Activated gamma-delta T cell (primary cell): ENCODE results near the gene TMC4.
A peak's percentile ranks its signal among the peaks of the same experiment; 100 is the strongest.
"Not testable (repeated sequence)": the region's sequence is repeated elsewhere in the genome, so short reads cannot be mapped to it uniquely, and the experiment has no call there.

Source experiments
- DNase-seq: peaks from one replicate; lab custom pipeline; 2025; lab: John Stamatoyannopoulos, UW

Gene TMC4

DNA sequence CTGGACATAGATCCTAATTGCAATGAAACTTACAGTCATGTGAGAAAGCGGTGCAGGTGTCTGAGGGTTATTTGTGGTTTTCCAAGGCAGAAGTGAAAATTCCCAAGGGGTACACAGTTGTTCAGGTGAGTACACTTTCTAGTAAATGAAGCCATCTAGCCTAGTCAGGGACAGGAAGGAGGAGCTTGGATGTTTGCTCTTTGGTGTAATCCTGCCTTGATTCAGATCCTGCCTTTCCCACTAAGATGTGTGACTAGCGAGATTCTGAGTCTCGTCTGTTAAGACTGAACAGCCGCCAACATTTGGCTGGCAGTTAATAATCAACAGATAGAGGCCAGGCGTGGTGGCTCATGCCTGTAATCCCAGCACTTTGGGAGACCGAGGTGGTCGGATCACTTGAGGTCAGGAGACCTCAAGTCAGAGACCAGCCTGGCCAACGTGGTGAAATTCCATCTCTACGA is 30.2 kb upstream of the TMC4 start:
- no peak for DNase-seq

DNA sequence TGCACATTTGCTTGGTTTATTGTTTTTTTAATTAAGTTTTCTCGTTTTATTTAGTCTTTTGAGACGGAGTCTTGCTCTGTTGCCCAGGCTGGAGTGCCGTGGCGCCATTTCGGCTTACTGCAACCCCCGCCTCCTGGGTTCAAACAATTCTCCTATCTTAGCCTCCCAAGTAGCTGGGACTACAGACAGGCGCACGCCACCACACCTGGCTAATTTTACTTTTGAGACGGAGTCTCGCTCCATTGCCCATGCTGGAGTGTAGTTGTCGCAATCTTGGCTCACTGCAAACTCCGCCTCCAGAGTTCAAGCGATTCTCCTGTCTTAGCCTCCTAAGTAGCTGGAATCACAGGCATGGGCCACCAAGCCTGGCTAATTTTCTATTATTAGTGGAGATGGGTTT is 29.0 kb upstream of the TMC4 start:
- no peak for DNase-seq

DNA sequence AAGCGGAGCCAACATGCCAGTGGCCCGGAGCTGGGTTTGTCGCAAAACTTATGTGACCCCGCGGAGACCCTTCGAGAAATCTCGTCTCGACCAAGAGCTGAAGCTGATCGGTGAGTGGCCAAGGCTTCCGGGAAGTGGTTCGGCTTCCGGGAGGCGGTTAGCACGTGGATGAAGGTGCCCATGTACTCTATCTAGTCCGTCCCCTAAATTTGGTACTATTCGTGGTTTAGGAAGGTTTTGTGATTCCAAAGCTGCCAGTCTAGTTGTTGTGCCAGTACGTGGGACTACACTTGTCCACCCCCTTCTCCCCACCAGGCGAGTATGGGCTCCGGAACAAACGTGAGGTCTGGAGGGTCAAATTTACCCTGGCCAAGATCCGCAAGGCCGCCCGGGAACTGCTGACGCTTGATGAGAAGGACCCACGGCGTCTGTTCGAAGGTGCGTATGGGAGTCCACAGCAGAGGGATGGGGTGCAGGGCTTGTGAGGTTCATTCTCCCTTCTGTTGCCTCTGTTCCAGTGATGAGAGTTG is 28.3 kb upstream of the TMC4 start:
- DNase-seq: no peak

DNA sequence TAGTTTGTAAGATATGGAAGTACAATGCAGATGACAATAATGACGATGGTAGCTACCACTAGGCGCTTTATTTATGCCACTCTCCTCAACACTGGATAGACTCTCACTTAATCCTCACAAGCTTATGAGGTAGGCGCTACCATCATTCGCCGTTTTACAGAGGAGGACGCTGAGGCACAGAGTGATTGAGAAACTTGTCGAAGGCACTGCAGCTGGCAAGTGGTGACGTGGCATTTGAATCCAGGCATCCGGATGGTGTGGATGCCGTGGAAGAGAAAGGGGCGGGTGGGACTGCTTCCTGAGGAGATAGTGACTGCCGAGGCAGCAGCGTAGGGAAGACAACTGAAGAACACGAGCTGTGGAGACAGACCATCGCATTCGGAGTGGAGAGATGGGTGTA is 26.4 kb upstream of the TMC4 start:
- DNase-seq: no peak

DNA sequence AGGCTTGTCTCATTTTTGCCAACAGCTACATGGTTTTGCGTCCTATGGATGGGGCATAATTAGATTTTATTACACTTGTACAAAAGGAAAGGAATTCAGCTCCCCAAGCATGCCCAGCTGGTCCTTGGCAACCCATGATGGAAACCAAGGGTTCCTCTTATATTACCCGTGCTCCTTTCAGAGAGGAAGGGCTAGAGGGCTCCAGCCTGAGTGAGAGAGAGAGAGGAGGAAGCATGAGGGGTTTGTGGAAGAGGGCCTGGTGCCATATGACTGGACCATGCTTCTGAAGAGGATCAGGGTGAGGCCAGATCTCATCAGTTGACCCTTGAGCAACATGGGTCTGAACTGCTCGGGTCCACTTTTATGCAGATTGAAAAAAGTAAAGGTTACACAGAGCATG is 24.2 kb upstream of the TMC4 start:
- DNase-seq: no peak

DNA sequence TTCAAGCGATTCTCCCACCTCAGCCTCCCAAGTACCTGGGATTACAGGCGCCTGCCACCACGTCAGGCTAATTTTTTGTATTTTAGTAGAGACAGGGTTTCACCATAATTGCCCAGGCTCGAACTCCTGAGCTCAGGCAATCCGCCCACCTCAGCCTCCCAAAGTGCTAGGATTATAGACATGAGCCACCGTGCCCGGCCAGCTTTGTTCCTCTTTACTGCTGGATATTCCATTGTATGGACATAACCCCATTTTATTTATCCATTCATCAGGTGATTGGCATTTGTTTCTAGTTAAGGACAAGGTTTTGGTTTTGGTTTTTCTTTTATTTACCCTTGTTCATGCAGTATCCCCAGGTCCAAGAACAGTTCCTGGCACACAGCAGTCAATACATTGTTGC is 23.6 kb upstream of the TMC4 start:
- no peak for DNase-seq

DNA sequence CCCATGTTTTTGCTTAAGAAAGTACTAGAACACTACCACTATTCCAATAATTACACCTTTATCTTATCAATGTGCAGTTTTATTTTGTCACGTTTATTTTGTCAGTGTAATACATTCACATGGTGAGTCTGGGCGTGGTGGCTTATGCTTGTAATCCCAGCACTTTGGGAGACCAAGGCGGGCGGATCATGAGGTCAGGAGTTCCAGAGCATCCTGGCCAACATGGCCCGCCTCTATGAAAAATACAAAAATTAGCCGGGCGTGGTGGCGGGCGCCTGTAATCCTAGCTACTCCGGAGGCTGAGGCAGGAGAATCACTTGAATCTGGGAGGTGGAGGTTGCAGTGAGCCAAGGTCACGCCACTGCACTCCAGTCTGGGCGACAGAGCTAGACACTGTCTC is 21.5 kb upstream of the TMC4 start:
- DNase-seq: not testable (repeated sequence)

DNA sequence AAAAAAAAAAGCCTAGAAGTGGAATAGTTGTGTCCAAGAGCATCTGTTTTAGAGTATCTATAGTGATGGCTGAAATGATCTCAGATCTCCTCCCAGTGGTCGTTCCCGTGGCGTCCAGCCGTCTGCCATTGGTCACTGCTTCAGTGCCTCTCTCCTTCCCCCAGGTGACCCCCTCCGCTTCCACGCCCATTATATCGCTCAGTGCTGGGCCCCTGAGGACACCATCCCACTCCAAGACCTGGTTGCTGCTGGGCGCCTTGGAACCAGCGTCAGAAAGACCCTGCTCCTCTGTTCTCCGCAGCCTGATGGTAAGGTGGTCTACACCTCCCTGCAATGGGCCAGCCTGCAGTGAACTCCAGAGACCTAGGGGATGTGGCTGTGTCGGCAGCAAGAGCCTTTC is 20.1 kb upstream of the TMC4 start:
- DNase-seq: no peak

DNA sequence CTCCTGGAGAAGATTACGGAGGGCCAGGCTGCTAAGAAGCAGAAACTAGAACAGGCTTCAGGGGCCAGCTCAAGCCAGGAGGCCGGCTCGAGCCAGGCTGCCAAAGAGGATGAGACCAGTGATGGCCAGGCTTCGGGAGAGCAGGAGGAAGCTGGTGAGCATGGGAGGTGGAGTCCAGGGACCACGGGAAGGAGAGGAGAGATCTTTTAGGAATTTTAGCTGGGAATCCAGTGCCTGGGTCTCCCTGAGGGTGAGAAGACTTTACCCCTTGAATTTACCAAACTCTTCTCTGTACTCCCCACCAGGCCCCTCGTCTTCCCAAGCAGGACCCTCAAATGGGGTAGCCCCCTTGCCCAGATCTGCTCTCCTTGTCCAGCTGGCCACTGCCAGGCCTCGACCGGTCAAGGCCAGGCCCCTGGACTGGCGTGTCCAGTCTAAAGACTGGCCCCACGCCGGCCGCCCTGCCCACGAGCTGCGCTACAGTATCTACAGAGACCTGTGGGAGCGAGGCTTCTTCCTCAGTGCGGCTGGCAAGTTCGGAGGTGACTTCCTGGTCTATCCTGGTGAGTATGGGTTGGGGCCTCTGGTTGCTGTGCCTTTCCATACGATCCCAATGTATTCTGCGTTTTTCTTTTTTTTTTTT is 19.0 kb upstream of the TMC4 start:
- no peak for DNase-seq

DNA sequence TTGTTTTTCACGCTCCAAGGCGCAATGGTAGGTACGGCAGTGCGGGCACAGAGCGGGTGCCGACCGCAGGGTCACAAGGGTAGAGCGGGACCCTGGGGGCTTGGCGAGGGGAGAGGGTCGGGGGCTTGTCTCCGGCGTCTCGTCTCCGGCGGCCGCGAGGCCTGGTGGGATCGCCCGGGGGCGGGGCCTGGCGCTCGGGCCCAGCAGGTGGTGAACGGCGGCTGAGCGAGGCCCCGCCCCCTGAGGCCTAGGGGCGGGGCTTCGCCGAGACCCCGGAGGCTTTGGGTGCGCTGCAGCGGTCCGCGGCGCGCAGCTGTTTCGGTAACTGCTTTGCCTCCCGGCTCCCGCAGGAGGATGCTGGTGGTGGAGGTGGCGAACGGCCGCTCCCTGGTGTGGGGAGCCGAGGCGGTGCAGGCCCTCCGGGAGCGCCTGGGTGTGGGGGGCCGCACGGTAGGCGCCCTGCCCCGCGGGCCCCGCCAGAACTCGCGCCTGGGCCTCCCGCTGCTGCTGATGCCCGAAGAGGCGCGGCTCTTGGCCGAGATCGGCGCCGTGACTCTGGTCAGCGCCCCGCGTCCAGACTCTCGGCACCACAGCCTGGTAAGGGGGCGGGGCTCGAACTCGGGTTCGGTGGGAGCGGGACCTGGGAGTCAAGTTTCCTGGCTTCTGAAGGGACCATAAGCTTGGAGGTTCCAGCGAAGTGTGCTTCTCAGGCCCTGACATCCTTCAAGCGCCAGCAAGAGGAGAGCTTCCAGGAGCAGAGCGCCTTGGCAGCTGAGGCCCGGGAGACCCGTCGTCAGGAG is 18.3 kb upstream of the TMC4 start, which contains the start of gene TSEN34:
Gene TSEN34 (plus strand): TSS at position 298 of the 800 bp plus-strand sequence. CDS start 57 bp downstream, at position 355.
- DNase-seq: peak; percentile 87

DNA sequence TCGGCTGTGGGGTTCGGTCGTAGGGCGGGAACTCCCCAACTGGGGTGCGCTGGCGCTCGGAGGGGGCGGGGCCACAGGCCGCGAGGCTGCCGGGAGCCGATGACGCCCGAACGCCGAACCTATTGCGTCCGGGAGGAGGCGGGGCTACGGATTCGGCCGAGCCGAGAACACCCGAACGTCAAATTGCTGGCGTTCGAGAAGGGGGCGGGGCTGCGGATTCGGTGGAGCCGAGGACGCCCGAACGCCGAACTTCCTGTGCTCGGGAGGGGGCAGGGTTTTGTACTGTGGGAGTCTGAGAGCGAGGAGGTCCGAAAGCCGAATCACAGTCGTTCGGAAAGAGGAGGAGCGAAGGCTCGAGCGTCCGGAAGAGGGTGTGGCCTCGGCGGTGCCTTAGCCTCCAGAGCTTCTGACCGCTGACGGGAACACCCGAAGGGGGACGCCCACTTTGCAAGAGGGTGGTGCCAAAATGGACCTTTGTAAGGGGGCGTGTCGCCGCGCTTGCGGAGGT is 17.6 kb upstream of the TMC4 start:
- peak; percentile 99 for DNase-seq

DNA sequence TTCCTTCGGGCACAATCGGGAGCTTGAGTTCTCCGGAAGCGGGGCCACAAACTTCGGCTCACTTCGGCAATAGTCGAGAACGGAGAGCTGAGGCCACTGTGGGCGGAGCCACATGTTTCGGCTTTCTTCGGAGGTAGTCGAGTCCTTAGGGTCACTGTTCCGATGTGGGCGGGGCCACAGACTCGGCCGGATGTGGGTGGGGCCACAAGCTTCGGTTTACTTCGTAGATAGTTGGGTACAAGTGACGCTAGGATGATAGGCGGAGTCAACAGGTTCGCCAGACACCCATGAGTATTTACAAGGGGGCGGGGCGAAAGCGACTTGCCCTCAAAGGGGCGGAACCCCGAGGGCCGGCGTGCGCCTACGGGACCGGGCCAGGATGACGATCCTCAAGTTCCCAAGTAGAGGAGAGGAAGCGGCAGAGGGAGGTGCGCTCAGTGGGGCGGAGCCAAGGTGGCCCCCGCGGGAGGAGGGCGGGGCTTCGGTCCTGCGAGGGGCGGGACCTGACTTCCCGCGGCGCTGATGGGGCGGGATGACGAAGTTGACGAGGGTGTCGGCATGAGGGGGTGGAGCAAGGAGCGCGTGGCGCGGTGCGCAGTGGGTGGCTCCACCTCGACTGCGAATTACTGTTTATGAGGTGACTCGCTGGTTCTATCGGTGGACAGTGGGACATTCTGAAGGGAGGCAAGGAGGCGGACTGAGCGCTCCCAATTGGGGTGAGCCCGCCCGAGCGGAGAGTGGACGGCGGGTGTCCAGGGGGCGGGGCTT is 17.0 kb upstream of the TMC4 start:
- DNase-seq: peak; percentile 99

DNA sequence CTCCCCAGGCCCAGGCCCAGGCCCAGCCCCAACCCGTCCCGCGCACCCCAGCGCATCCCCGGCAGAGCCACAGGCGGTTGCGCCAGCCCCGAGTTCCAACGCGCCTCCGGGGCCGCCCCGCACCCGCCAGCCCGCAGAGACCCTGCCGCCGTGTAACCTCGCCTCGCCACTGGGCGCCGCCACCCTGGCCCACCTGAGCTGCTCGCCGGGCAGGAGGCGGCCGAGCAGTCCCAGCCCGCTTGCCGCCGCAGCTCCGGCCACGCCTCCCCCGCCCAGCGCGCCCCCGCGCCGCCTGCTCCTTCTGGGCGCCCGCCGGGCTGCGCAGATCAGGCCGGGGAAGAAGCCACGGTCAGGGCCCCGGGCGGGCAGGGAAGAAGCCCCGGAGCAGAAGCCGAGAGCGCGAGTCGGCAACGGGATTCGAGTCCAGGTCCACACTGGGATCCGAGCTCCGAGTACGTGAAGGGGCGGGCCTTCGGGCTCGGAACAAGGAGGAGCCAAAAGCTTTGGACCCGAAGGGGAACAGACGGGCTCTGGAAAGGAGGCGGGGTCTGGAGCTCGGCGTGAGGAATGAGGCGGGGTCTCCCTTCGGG is 16.3 kb upstream of the TMC4 start, which contains the start of gene MBOAT7:
Gene MBOAT7 (minus strand): TSS at position 436 of the 590 bp plus-strand sequence. CDS start 1,072 bp downstream, outside the sequence.
- DNase-seq: peak; percentile 73

DNA sequence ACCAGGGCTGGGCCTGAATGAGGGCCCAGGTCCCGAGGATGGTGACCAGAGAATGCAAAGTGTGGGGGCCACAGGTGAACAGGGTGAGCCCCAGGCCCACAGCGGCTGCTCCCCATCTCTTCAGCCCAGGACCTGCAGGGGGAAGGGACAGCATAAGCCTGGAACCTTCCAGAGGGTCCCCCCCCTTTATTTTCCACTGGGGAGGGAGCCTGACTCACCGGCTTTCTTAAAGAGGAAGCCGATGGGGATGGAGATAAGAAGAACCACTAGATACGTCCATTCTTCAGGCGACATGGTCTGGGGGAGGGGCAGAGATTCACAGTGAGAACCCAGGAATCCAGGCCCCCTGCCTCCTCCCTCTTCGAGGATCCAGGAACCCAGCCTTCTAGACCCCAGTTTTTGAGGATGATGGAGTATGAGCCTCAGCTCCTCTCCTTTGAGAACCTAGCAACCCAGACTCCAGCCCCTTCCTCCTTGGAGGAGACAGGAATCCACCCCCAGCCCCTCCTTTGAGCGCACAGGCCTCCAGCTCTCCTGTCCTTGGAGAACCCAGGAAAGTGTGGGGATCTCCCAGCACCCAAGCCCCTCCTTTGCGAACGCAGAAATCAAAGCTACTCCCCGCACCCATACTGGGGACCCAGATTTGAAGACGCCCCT is 15.4 kb upstream of the TMC4 start:
- DNase-seq: no peak

DNA sequence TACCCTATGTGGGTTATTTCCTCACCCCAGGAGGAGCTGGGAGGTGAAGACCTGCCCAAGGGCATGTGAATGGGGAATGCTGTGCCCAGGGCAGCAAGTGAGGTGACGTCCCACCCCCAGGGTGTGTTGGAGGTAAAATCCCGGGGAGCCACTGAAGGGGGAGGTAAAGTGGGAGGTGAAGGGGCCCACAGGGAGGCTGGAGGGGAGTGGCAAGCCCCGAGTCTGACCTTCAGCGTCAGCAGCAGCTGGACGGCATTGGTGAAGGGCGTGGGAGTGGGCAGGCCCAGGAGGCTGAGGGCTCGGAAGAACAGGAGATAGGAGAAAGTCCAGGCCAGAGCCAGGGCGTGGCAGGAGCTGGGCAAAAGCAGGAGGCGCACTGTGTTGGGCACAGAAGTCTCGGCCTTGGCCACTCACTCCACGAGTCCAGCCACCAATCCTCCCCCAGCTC is 14.0 kb upstream of the TMC4 start:
- DNase-seq: no peak

DNA sequence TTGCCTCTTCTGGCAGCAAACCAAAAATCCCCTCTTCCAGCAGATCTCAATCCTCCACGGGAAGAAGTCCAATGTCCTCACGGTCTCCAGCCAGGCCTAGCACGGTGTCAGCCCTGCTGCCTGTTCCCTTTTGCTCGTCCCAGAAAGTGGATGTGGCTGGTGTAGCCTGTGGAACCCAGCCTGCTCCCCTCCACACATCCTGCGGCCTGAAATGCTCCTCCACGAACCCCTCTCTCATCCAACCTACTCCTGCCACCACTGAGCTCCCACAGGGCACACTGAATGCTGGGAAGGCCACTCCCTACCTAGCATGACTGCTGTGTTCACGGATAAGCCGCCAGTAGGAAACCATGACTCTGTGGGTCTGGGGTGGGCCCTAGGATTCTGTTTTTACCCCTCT is 13.4 kb upstream of the TMC4 start:
- no peak for DNase-seq

DNA sequence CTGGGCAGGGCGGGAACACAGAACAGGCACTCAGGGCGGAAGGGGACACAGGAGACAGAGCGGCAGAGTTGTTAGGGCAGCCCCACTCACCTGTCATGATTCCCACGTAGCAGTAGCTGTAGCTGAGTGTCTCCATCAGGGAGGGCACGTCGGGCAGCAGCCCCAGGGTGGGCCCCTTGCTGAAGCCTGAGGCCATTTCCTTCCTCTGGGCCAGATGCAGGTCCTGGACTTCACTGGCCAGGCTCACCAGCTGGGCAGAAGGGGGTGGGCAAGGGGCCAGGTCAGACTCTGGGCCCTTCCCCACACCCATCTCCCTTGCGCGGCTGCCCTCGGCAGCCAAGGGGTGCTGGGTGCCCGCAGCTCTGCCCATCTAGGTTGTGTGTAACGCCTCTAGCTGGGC is 10.5 kb upstream of the TMC4 start:
- no peak for DNase-seq

DNA sequence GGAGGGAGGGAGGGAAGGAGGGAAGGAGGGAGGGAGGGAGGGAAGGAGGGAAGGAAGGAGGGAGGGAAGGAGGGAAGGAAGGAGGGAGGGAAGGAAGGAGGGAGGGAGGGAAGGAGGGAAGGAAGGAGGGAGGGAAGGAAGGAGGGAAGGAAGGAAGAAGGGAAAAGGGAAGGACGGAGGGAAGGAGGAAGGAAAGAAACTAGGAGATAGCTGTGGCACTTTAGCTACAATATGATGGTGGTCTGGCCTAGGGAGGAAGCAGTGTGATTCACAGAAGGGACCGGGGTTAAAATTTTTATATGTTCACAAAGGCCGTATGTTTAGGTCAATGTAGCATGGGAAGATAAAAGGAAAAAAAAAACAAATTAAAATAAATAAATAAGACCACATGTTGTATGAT is 8.9 kb upstream of the TMC4 start:
- not testable (repeated sequence) for DNase-seq

DNA sequence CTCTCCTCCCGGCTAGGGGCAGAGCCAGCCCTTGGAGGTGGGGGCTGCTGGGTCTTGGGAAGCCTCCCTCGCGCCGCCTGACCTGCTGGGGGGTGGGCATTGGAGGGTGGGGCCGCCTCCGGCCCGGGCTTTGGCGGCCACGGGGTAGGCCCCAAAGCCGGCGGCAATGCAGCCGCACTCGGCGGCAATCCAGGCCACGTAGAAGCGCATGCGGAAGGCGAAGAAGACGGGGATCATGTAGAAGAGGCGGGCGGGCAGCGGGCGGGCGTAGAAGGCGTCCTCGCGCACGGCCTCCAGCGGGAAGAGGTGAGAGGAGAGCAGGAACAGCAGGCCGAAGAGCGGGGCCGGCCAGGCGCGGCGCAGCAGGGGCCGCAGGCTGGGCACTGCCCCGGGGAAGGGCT is 7.7 kb upstream of the TMC4 start:
- no peak for DNase-seq

DNA sequence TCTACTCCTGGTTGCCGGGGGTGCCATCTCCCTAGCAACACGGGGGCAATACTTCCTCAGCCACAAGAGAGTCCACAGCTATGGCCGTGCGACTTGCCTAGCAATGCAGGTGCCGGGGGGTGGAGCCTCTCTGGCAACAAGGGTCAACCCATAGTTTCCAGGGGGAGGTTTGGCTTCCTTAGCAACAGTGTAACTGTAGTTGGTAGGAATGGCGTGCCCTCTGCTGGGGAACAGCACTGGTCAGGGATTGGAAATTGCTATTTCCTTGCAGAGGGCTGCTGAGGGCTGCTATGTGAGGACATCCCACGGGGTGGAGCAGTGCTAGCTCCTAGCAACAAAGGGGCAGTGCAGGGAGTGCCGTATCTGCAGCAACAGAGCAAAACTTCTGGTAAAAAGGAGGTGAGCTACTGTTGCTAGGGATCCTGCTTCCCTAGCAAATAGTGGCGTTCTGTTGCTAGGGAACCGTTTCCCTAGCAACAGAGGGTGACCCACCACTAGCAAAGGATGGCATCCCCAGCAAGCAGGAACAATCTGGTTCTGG is 7.0 kb upstream of the TMC4 start:
- DNase-seq: no peak
